ENCODE measurements around the gene SPRR3.
"Not testable (repeated sequence)": the region's sequence is repeated elsewhere in the genome, so short reads cannot be mapped to it uniquely, and the experiment has no call there.

The SPRR3 gene

GRCh38 chr1:152983234-152983633 lies 18.3 kb upstream of the SPRR3 start:
- no peak for DNase-seq (ENCODE audit: low read depth in 2 of 2)

- no peak for DNase-seq (ENCODE audit: low read depth in 2 of 2)
Observed at GRCh38 chr1:152983743-152984142, 17.8 kb upstream of the SPRR3 start, which contains the start of gene SPRR1A. SPRR1A (plus strand) TSS chr1:152984081; CDS start chr1:152985231, 1,150 bp downstream.

GRCh38 chr1:152986578-152986977 lies 15.0 kb upstream of the SPRR3 start:
- DNase-seq (ENCODE audit: low read depth in 2 of 2), result no peak

- no peak for DNase-seq (ENCODE audit: low read depth in 2 of 2)
Observed at GRCh38 chr1:152993186-152993585, 8.4 kb upstream of the SPRR3 start.

GRCh38 chr1:152995842-152996241 lies 5.7 kb upstream of the SPRR3 start:
- DNase-seq (ENCODE audit: low read depth in 2 of 2), result no peak

DNA sequence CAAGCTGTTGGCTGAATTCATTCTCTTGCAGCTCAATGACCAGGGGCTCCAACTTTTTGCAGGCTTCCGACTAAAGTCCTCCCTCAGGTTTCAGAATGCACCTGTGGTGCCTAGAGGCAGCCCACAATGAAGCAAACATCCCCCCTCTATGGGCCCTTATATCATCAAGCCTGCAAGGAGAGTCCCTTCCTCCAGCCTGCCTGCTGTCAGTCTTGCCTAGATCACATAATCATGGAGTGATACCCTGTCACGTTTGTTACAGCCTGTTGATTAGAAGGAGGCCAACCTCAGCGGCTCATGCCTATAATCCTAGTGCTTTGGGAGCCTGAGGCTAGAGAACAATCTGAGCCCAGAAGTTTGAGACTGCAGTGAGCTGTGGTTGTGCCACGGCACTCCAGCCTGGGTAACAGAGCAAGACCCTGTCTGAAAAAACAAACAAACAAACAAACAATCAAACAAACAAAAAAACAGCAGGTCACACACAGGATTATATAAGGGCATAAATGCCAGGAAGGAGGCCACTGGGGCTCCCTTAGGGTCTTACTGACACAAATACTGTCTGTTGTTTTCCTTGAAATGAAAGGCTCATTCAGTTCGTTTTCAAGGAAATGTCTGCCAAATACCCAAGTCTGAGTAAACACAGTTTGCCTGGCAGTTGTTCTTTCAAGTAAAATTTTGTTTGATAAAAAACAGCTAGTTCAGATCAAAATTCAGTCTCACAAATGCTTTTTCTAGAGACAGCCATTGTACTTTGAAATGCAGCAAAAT lies 4.7 kb upstream of the SPRR3 start:
- no peak for DNase-seq (ENCODE audit: low read depth in 2 of 2)

- no peak for DNase-seq (ENCODE audit: low read depth in 2 of 2)
Observed at GRCh38 chr1:152997901-152998300, 3.6 kb upstream of the SPRR3 start.

GRCh38 chr1:152998476-152998875 lies 3.1 kb upstream of the SPRR3 start:
- no peak for DNase-seq (ENCODE audit: low read depth in 2 of 2)

GRCh38 chr1:152999818-153000217 lies 1.7 kb upstream of the SPRR3 start:
- no peak for DNase-seq (ENCODE audit: low read depth in 2 of 2)

GRCh38 chr1:153000294-153000693 lies 1.3 kb upstream of the SPRR3 start:
- no peak for DNase-seq (ENCODE audit: low read depth in 2 of 2)

GRCh38 chr1:153011235-153011758 lies 9.7 kb downstream of the SPRR3 start:
- DNase-seq (ENCODE audit: low read depth in 2 of 2), result not testable (repeated sequence)

GRCh38 chr1:153021829-153022228 lies 20.3 kb downstream of the SPRR3 start:
- not testable (repeated sequence) for DNase-seq (ENCODE audit: low read depth in 2 of 2)

- not testable (repeated sequence) for DNase-seq (ENCODE audit: low read depth in 2 of 2)
Observed at GRCh38 chr1:153022340-153022739, 20.8 kb downstream of the SPRR3 start.

DNA sequence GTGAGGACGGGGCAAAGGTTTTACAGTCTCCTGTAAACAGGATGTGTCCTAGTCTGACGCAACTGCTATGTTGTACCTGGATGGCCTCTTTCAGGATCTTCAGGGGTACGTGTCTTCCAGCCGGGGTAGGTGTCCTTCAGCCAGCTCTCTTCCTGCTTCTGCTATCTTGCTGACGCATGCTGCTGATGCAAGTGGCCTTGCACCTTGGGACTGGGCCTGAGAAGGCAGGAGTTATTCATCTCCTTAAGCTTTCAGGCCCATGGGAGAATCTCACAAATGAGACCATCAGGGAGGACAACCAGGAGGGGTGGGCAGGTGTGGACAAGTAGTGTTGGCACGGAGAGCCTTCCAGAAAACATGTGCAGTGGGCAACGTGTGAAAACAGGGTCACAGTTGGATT lies 21.6 kb downstream of the SPRR3 start:
- no peak for DNase-seq (ENCODE audit: low read depth in 2 of 2)

DNA sequence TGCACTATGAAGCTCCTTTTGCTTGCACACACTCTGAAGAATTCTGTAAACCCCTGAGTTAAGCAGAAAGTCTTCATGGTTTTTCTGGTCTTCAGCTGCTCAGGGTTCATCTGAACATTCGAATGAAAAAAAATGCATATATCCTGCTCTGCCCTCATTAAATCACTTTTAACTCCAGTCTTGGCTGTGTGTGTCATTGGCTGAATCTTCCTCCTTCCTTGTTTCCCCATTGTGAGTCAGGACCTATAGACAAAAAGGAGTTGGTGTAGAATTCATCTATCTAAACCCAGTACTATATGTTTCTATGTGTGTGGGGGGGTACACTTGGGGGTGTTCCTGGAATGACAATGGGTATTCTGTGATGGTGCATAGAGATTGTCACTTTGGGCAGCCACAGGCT lies 22.9 kb downstream of the SPRR3 start:
- DNase-seq (ENCODE audit: low read depth in 2 of 2), result no peak

GRCh38 chr1:153025797-153026196 lies 24.2 kb downstream of the SPRR3 start:
- no peak for DNase-seq (ENCODE audit: low read depth in 2 of 2)

DNA sequence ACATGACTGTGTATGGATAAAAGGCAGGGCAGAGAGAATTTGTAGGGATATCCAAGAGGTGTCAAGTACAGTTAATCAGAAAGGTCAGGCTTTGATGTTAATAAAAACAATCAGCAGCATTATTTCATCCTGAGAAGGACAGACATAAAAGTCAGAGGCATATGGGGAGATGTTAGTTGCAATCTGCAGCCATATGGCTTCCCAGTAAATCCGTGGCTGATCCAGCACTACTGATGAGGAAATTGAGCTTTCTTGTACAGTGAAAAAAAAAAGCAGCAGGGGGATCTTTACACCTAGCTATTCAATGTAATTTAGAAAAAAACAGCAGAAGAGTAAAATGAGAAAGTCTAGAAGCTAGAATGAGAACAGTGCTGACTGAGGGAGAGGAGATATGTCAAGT lies 27.2 kb downstream of the SPRR3 start:
- DNase-seq (ENCODE audit: low read depth in 2 of 2), result no peak

DNA sequence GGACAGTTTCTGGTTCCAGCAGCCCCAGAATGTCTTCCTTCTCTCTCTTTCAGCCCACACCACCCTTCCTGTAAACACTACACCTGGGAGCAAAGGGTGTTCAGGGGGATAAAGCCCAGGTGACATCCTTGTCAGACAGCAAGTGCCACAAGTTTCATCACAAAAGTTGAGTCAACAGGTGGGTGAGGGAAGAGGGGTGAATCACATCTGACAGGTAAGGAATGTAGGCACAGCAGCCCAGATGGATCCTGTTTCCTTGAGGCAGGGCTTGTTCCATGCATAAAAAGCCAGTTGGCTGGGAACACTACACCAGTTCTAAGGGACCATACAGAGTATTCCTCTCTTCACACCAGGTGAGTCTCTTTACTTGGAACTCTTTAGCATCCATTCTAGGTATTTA lies 29.3 kb downstream of the SPRR3 start, which contains the start of gene SPRR1B:
Gene SPRR1B, plus strand, starts transcription at position 309 of the 400 bp plus-strand sequence. CDS start 1,143 bp downstream, outside the sequence.
- no peak for DNase-seq (ENCODE audit: low read depth in 2 of 2)

DNA sequence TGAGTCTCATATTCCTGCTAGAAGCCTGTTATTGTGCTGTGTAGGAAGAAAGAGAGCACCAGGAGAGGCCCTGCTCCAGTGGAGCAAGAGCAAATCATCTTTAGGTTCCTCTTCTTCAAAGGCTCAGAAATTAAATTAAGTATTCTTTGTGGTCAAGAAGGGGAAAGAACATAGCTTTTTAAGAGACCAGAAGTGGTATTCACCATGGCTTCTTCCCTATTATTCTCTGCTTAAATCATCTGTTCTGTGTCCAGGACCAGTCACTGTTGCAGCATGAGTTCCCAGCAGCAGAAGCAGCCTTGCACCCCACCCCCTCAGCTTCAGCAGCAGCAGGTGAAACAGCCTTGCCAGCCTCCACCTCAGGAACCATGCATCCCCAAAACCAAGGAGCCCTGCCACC lies 30.5 kb downstream of the SPRR3 start:
- DNase-seq (ENCODE audit: low read depth in 2 of 2), result no peak

- no peak for DNase-seq (ENCODE audit: low read depth in 2 of 2)
Observed at GRCh38 chr1:153032677-153033308, 31.2 kb downstream of the SPRR3 start.

- no peak for DNase-seq (ENCODE audit: low read depth in 2 of 2)
Observed at GRCh38 chr1:153035211-153035610, 33.7 kb downstream of the SPRR3 start.

DNA sequence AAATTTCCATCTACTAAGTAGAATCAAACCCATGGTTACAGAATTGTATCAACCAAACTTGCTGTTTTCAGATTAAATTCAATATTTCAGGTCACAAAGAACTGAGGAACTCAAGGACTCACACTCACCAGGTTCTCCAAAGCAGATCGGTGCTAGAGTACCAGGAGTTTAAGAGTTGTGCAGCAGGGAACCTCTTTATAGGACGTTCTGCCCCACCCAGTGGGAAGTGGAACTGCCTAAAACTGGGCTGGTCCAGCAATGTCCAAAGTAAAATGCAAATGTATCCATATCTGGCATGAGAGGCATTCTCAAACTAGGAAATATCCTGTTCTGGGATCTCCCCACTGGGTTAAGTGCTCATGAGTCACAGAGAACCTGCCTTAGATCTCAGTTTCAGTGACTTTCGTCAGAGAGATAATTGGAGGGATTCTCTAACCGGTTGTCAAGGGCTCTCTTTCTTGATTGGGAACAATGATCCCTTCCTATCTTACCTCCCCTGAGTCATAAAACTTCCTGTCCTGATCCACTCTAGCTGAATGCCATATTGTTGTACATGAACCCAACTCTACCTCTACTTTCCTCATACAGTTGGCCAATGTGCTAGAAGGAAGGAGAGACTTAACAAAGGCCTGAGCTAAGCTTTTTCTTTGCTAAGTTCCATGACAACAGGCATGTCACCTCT lies 39.5 kb downstream of the SPRR3 start, which contains the start of gene SPRR2D:
Gene SPRR2D, minus strand, starts transcription at position 171 of the 682 bp plus-strand sequence. CDS start 774 bp downstream, outside the sequence.
- DNase-seq (ENCODE audit: low read depth in 2 of 2), result no peak

All from stimulated activated CD8-positive, alpha-beta memory T cell treated with anti-CD3 and anti-CD28 coated beads, Interleukin-7, amount 100 ng/mL, for 4 hours (primary cell).